ENCODE results near the gene TRMO.

TRMO gene, protein sequence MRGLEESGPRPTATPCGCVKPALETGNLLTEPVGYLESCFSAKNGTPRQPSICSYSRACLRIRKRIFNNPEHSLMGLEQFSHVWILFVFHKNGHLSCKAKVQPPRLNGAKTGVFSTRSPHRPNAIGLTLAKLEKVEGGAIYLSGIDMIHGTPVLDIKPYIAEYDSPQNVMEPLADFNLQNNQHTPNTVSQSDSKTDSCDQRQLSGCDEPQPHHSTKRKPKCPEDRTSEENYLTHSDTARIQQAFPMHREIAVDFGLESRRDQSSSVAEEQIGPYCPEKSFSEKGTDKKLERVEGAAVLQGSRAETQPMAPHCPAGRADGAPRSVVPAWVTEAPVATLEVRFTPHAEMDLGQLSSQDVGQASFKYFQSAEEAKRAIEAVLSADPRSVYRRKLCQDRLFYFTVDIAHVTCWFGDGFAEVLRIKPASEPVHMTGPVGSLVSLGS

DNA sequence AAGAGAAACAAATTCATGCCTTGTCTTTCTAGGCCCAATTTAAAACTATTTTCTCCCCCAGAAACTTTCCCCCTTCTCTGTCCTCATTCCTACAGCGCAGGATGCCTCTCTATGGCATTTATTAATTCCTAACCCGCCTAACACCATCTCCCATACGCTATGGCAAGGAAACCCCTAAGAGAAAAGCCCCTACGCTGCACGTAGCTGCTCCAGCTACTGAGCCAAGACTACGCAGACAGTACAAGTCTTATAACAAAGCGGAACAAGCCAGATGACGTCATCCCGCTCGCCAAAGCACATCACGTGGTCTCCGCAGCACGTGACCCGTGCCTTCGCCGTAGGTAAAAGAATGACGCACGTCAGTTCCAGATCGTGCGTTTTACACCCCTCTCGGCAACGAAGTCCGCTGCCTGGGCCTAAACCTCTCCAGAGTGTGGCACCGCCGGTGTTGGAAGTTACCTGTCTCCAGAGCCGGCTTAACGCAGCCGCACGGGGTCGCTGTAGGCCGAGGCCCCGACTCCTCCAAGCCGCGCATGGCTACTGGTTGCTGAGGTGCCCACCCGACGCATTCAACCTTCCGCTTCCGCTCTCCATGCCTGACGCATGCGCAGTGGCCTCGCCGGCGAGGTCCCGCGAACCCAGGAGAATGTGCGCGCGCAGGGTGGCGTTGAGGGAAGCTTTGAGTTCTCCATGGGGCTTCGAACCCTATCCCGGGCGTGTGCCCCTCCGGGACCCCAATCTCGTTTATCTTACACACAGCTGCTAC lies at the start of gene TRMO:
TSS of gene TRMO (minus strand) at position 542 of the 766 bp plus-strand sequence. CDS start at position 535, 7 bp downstream.
- Histone ChIP-seq H2AFZ (ENCODE audit: low read length) (peak within 1 kb of the TSS; percentile 93), H3K4me2 (ENCODE audit: low read depth, low read length) (peak within 1 kb of the TSS; percentile 84), H3K27ac (ENCODE audit: low read length) (peak within 1 kb of the TSS; percentile 85), H3K4me3 (ENCODE audit: low read length) (peak within 1 kb of the TSS; percentile 68), H3K4me1 (ENCODE audit: low read length) (peaks cover 7% of the 10 kb centered on the region), H3K9ac (ENCODE audit: low read length) (peak within 1 kb of the TSS; percentile 83), H3K9me2 (replicated peaks; ENCODE audit: insufficient read depth, low read length) (no peaks in the 10 kb centered on the region), H3K9me3 (replicated peaks; ENCODE audit: insufficient read depth, low read length) (no peaks in the 10 kb centered on the region), H3K27me3 (replicated peaks; ENCODE audit: insufficient read depth, low read length) (no peaks in the 10 kb centered on the region), H3K36me3 (replicated peaks; ENCODE audit: insufficient read depth, low read length) (no peaks in the 10 kb centered on the region), H3K79me2 (ENCODE audit: low read length) (peaks cover 30% of the 10 kb centered on the region), H3F3A (ENCODE audit: insufficient read depth, low read length) (peaks cover 17% of the 10 kb centered on the region), H4K20me1 (ENCODE audit: insufficient read depth, low read length) (no peaks in the 10 kb centered on the region)
- TF ChIP-seq EZH2phosphoT487 (IDR thresholded peaks at IDR 0.05; ENCODE audit: low read length) (no peak), EZH2 (optimal IDR thresholded peaks at IDR 0.05; ENCODE audit: low read depth, low read length) (no peak)
- TF ChIP-seq, protein P1, sequence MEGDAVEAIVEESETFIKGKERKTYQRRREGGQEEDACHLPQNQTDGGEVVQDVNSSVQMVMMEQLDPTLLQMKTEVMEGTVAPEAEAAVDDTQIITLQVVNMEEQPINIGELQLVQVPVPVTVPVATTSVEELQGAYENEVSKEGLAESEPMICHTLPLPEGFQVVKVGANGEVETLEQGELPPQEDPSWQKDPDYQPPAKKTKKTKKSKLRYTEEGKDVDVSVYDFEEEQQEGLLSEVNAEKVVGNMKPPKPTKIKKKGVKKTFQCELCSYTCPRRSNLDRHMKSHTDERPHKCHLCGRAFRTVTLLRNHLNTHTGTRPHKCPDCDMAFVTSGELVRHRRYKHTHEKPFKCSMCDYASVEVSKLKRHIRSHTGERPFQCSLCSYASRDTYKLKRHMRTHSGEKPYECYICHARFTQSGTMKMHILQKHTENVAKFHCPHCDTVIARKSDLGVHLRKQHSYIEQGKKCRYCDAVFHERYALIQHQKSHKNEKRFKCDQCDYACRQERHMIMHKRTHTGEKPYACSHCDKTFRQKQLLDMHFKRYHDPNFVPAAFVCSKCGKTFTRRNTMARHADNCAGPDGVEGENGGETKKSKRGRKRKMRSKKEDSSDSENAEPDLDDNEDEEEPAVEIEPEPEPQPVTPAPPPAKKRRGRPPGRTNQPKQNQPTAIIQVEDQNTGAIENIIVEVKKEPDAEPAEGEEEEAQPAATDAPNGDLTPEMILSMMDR (IDR thresholded peaks at IDR 0.05; ENCODE audit: low read length), result peak; percentile 80
- DNase-seq, result peak; percentile 98

DNA sequence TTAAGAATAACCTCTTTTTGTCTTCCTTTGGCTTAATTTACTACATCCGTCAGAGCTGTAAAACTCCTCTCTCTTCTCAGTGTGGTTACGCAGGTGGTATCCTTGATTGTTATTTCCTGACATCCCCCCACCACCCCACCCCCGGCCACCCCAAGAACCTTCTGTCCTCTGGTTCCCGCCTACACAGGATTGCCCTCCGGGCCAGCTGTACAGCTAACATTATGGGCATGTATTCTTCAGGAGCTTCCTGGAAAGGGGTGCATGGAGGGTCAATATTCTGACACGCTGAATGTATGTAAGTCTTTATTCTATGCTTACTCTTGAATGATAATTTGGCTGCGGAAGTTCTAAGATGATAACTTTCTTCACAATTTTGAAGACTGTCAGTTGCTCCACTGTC lies 47.9 kb upstream of the TRMO start:
- Histone ChIP-seq H3K9me2 (replicated peaks; ENCODE audit: insufficient read depth, low read length) (no peaks in the 10 kb centered on the region), H3K9me3 (replicated peaks; ENCODE audit: insufficient read depth, low read length) (no peaks in the 10 kb centered on the region), H3K27ac (ENCODE audit: low read length) (no peak overlapping the region), H3K79me2 (ENCODE audit: low read length) (no peaks in the 10 kb centered on the region), H3K36me3 (replicated peaks; ENCODE audit: insufficient read depth, low read length) (no peaks in the 10 kb centered on the region), H3K4me3 (ENCODE audit: low read length) (no peak overlapping the region), H4K20me1 (ENCODE audit: insufficient read depth, low read length) (no peaks in the 10 kb centered on the region), H3K4me2 (ENCODE audit: low read depth, low read length) (no peak overlapping the region), H3K9ac (ENCODE audit: low read length) (no peak overlapping the region), H3K27me3 (replicated peaks; ENCODE audit: insufficient read depth, low read length) (no peaks in the 10 kb centered on the region), H2AFZ (ENCODE audit: low read length) (no peak overlapping the region), H3K4me1 (ENCODE audit: low read length) (no peaks in the 10 kb centered on the region), H3F3A (ENCODE audit: insufficient read depth, low read length) (no peaks in the 10 kb centered on the region)
- TF ChIP-seq EZH2 (optimal IDR thresholded peaks at IDR 0.05; ENCODE audit: low read depth, low read length) (no peak), EZH2phosphoT487 (IDR thresholded peaks at IDR 0.05; ENCODE audit: low read length) (no peak)
- TF ChIP-seq, protein P1 (IDR thresholded peaks at IDR 0.05; ENCODE audit: low read length), result no peak
- no peak for DNase-seq

DNA sequence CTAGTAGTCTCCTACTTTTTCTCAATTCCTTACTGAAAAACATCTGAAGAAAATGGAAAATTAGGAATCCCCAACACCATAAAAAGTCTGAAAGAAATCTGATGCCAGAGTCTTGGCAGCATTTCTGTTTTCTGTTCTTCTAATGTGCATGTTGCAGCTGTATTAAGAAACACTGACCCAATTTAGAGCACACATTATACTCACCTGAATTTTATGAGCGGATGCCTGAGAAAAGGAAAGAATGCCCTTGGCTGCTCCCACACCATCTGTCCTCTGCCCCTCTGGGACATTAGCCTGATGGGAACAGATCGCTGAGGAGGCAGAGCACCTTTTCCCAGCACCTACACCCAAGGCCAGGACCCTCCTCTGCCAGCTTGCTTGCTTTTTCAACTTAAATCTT lies 46.7 kb upstream of the TRMO start:
- no peaks in the 10 kb centered on the region for H3F3A ChIP-seq (ENCODE audit: insufficient read depth, low read length)
- H3K27me3 ChIP-seq (replicated peaks; ENCODE audit: insufficient read depth, low read length), result no peaks in the 10 kb centered on the region
- no peak overlapping the region for H3K27ac ChIP-seq (ENCODE audit: low read length)
- H3K4me3 ChIP-seq (ENCODE audit: low read length), result no peak overlapping the region
- H3K4me2 ChIP-seq (ENCODE audit: low read depth, low read length), result no peak overlapping the region
- H3K4me1 ChIP-seq (ENCODE audit: low read length), result no peaks in the 10 kb centered on the region
- no peaks in the 10 kb centered on the region for H3K36me3 ChIP-seq (replicated peaks; ENCODE audit: insufficient read depth, low read length)
- H4K20me1 ChIP-seq (ENCODE audit: insufficient read depth, low read length), result no peaks in the 10 kb centered on the region
- no peaks in the 10 kb centered on the region for H3K9me2 ChIP-seq (replicated peaks; ENCODE audit: insufficient read depth, low read length)
- no peaks in the 10 kb centered on the region for H3K9me3 ChIP-seq (replicated peaks; ENCODE audit: insufficient read depth, low read length)
- H3K9ac ChIP-seq (ENCODE audit: low read length), result no peak overlapping the region
- H3K79me2 ChIP-seq (ENCODE audit: low read length), result no peaks in the 10 kb centered on the region
- TF ChIP-seq EZH2phosphoT487 (IDR thresholded peaks at IDR 0.05; ENCODE audit: low read length), result no peak
- no peak for DNase-seq
- no peak overlapping the region for H2AFZ ChIP-seq (ENCODE audit: low read length)

All from MM.1S (cell line).